CD4-positive, alpha-beta T cell (primary cell): ENCODE results near the gene SWAP70. TPM values are rescaled to one million over a fixed set of nuclear protein-coding genes. Genes with fewer than 3 reads are reported as not detected.

Experiments used
- ATAC-seq: fragments of 200-7000 bp; cut with Tn5 transposase; one replicate; pipeline ENCODE4 v1.10.0; 2022; ENCODE audit warnings: mild to moderate bottlenecking; ENCODE audit not compliant: poor library complexity
- CTCF ChIA-PET: fragments of 350-600 bp; sonication (Branson Sonifier 250); formaldehyde crosslinking; loops from one replicate; lab custom pipeline; 2021; ENCODE audit warnings: antibody characterized with exemption, inconsistent platforms; lab: Charles Lee
- POLR2A ChIA-PET: fragments of 350-600 bp; sonication (Branson Sonifier 250); formaldehyde crosslinking; loops from one replicate; lab custom pipeline; 2021; ENCODE audit warnings: antibody characterized with exemption, inconsistent platforms; lab: Charles Lee
- DNase-seq, 14 experiments: peaks; one replicate each; pipeline ENCODE4 v3.0.0-alpha.2; 2013 to 2020; ENCODE audit warnings: mixed read lengths in 2 of 14
- H3K27ac ChIP-seq, 2 donors: one replicate each; pipeline versions ENCODE4 v1.5.1 to v1.7.0; 2013; ENCODE audit warnings: low read length in 2 of 2, low read depth in 1 of 2, mild to moderate bottlenecking in 1 of 2
- H3K27me3 ChIP-seq, 2 experiments: 1 replicate in 1 of 2; 2 replicates in 1 of 2; pipeline versions ENCODE4 v1.6.1 to v1.7.0; 2013; ENCODE audit warnings: low read length in 2 of 2, control low read depth in 1 of 2, mild to moderate bottlenecking in 1 of 2, moderate library complexity in 1 of 2; ENCODE audit not compliant: insufficient read depth in 2 of 2, control insufficient read depth in 1 of 2
- H3K36me3 ChIP-seq: one replicate; pipeline ENCODE4 v1.6.1; 2013; ENCODE audit warnings: low read length, control low read depth; ENCODE audit not compliant: insufficient read depth
- H3K4me1 ChIP-seq: one replicate; pipeline ENCODE4 v1.6.1; 2013; ENCODE audit warnings: low read length, control low read depth; ENCODE audit not compliant: insufficient read depth
- H3K4me3 ChIP-seq: one replicate; pipeline ENCODE4 v1.5.1; 2013; ENCODE audit warnings: mild to moderate bottlenecking, low read length, moderate library complexity
- H3K9me3 ChIP-seq, 2 experiments: 1 replicate in 1 of 2; 2 replicates in 1 of 2; pipeline versions ENCODE4 v1.6.1 to v1.7.0; 2013; ENCODE audit warnings: low read length in 2 of 2, mild to moderate bottlenecking in 2 of 2, control low read depth in 1 of 2, moderate library complexity in 1 of 2; ENCODE audit not compliant: control insufficient read depth in 1 of 2, insufficient read depth in 1 of 2
- H3K27ac Mint-ChIP-seq: one replicate; pipeline ENCODE4 v1.8.0; 2020; ENCODE audit warnings: mixed read lengths
- H3K27me3 Mint-ChIP-seq: one replicate; pipeline ENCODE4 v1.8.0; 2021; ENCODE audit warnings: mixed read lengths
- H3K36me3 Mint-ChIP-seq: one replicate; pipeline ENCODE4 v1.8.0; 2021; ENCODE audit warnings: low read depth, mixed read lengths
- H3K4me1 Mint-ChIP-seq: one replicate; pipeline ENCODE4 v1.8.0; 2021; ENCODE audit warnings: low read depth, mixed read lengths
- H3K4me3 Mint-ChIP-seq: one replicate; pipeline ENCODE4 v1.8.0; 2020; ENCODE audit warnings: mild to moderate bottlenecking, mixed read lengths
- H3K9me3 Mint-ChIP-seq: one replicate; pipeline ENCODE4 v1.8.0; 2020; ENCODE audit warnings: mixed read lengths
- intact Hi-C, 2 experiments: fragments of 100-400 bp; cut with DNase I in 1 of 2; cut with micrococcal nuclease in 1 of 2; formaldehyde crosslinking; loops; one replicate each; pipeline versions ENCODE4 v1.15.1 to v1.9.0; 2023 to 2025; cut with DNase I, micrococcal nuclease
- total RNA-seq, 174 experiments: library from RNA in 2 of 174; stranded (reverse) in 2 of 174; gene quantifications; one replicate each; pipeline ENCODE4 v1.2.3 and lab custom pipeline; 2021 to 2026
- TF ChIP-seq, protein P1 (sequence below): fragments of 200-600 bp; IDR thresholded peaks from one replicate; pipeline ENCODE4 v1.8.0; 2022; ENCODE audit warnings: antibody characterized with exemption, mild to moderate bottlenecking

The SWAP70 gene
- total RNA-seq, 2 experiments from 2014 or later, result 4.0 to 4.1 TPM

DNA sequence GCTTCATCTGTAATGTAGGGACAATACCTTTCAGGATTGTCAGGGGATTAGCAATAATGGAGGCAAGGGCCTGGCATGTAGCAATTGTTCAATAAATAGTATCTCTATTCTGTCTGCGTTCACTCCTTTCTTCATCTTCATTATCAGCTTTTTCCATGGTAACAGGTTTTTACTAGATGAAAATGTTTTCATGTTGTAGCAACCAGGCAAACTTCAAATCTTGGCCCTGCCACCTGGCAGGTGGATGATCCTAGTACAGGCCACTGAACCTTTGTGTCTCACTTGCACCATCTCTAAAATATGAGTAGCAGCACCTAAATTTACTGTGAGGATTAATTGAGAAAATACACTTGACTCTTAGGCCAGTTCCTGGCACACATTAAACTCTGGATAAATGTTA, 83.4 kb downstream of the SWAP70 start:
- no peak overlapping the region for H3K4me3 ChIP-seq
- Mint-ChIP-seq H3K4me3 (no peak overlapping the region), H3K9me3 (no peaks in the 10 kb centered on the region)

DNA sequence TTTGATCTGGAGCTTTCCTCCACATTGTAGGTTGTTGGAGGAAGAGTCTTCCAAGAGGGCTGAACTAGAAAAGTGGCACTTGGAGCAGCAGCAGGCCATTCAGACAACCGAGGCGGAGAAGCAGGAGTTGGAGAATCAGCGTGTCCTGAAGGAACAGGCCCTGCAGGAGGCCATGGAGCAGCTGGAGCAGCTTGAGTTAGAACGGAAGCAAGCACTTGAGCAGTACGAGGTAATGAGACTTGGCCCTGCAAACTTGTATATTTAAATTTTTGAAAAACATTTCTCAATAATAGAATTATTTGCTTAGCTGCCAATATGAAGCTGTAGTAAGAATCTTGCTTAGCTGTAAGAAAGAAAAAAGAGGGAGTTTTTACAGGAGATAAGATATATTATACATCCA, 84.0 kb downstream of the SWAP70 start:
- Histone ChIP-seq H3K27me3 (no peaks in the 10 kb centered on the region), H3K27ac (no peak overlapping the region), H3K4me1 (peaks cover 3% of the 10 kb centered on the region), H3K4me3 (no peak overlapping the region), H3K36me3 (no peaks in the 10 kb centered on the region), H3K9me3 (no peaks in the 10 kb centered on the region)
- Mint-ChIP-seq H3K27me3 (no peaks in the 10 kb centered on the region), H3K4me3 (no peak overlapping the region), H3K27ac (no peak overlapping the region), H3K9me3 (no peaks in the 10 kb centered on the region), H3K36me3 (no peaks in the 10 kb centered on the region), H3K4me1 (no peaks in the 10 kb centered on the region)
- DNase-seq (no peak), ATAC-seq (no peak)
- TF ChIP-seq, protein P1, sequence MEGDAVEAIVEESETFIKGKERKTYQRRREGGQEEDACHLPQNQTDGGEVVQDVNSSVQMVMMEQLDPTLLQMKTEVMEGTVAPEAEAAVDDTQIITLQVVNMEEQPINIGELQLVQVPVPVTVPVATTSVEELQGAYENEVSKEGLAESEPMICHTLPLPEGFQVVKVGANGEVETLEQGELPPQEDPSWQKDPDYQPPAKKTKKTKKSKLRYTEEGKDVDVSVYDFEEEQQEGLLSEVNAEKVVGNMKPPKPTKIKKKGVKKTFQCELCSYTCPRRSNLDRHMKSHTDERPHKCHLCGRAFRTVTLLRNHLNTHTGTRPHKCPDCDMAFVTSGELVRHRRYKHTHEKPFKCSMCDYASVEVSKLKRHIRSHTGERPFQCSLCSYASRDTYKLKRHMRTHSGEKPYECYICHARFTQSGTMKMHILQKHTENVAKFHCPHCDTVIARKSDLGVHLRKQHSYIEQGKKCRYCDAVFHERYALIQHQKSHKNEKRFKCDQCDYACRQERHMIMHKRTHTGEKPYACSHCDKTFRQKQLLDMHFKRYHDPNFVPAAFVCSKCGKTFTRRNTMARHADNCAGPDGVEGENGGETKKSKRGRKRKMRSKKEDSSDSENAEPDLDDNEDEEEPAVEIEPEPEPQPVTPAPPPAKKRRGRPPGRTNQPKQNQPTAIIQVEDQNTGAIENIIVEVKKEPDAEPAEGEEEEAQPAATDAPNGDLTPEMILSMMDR, result no peak
- ChIA-PET POLR2A (interaction anchor here (1.5 to 1.7 kb wide), 2 partner anchors 134 to 287 kb away, joined by 4 to 9 read pairs; partner anchors contain the start of gene ZNF143), CTCF (interaction anchor here (0.5 to 3.5 kb wide), 8 partner anchors 10 to 563 kb away, joined by 3 to 13 read pairs (median 4); partner anchors contain the start of gene WEE1)
- intact Hi-C loops, result loop anchor here (1.0 to 2.0 kb wide), 3 partner anchors 133 to 214 kb away; no protein-coding TSS in a partner anchor

More for the DNA sequence above, 83.4 kb downstream of the SWAP70 start:
- intact Hi-C loops, result no loop called here
- Histone ChIP-seq H3K27me3 (no peaks in the 10 kb centered on the region), H3K9me3 (no peaks in the 10 kb centered on the region), H3K27ac (no peak overlapping the region), H3K4me1 (peaks cover 3% of the 10 kb centered on the region), H3K36me3 (no peaks in the 10 kb centered on the region)
- DNase-seq (no peak), ATAC-seq (no peak)
- POLR2A ChIA-PET, result interaction anchor here (1.7 kb wide), 1 partner anchor 134 kb away, joined by 9 read pairs; no protein-coding TSS in a partner anchor
- no peaks in the 10 kb centered on the region for H3K4me1 Mint-ChIP-seq
- no peaks in the 10 kb centered on the region for H3K27me3 Mint-ChIP-seq
- no peak overlapping the region for H3K27ac Mint-ChIP-seq
- TF ChIP-seq, protein P1, result no peak
- H3K36me3 Mint-ChIP-seq, result no peaks in the 10 kb centered on the region
- CTCF ChIA-PET, result interaction anchor here (2.3 to 3.5 kb wide), 2 partner anchors 11 to 212 kb away, joined by 9 to 13 read pairs; no protein-coding TSS in a partner anchor

DNA sequence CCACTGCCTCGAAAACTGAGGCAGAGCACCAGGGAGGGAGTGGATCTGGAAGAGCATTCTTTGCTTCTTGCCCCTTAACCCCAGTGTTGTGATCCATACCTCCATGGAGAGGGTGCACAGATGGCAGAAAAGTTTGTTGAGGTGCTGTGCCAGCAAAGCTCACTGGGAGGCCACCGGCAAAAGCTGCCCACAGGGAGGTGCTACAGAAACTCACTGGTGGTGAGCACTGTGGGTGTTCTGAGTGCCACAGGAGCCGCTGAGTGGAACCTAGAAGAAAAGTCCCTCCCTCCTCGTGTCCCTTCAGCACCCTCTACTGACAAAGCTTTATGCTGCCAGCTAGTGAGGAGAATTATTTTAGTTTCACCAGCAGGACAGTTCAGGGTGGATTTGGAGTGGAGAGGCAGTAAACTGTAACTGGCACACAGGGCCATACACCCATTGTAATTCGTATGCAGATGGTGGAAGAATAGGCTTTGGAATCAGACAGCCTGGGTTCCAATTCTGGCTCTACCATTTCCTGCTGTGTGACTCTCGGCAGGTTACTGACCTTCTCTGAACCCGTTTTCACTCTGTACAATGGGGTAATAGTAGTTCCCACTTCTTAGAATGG, 84.6 kb downstream of the SWAP70 start:
- Histone ChIP-seq H3K36me3 (no peaks in the 10 kb centered on the region), H3K9me3 (no peaks in the 10 kb centered on the region), H3K4me1 (peaks cover 3% of the 10 kb centered on the region), H3K4me3 (no peak overlapping the region), H3K27me3 (no peaks in the 10 kb centered on the region), H3K27ac (no peak overlapping the region)
- peak in 12 of 14 experiments; percentile 20 to 80 (median 46) for DNase-seq
- no peaks in the 10 kb centered on the region for H3K36me3 Mint-ChIP-seq
- intact Hi-C loops, result loop anchor here (1.0 to 2.0 kb wide), 3 partner anchors 134 to 214 kb away; no protein-coding TSS in a partner anchor
- no peaks in the 10 kb centered on the region for H3K4me1 Mint-ChIP-seq
- ChIA-PET CTCF (interaction anchor here (0.7 to 3.5 kb wide), 8 partner anchors 10 to 218 kb away, joined by 3 to 13 read pairs (median 4); partner anchors contain the start of gene WEE1), POLR2A (interaction anchor here (0.9 to 1.7 kb wide), 3 partner anchors 135 to 288 kb away, joined by 4 to 9 read pairs (median 4); partner anchors contain the start of gene ZNF143)
- H3K27ac Mint-ChIP-seq, result no peak overlapping the region
- TF ChIP-seq, protein P1, result peak; percentile 53
- peak; percentile 99 for ATAC-seq
- H3K4me3 Mint-ChIP-seq, result no peak overlapping the region
- H3K9me3 Mint-ChIP-seq, result no peaks in the 10 kb centered on the region
- H3K27me3 Mint-ChIP-seq, result no peaks in the 10 kb centered on the region
